A673 (cell line): ENCODE data around the gene SCAI. TPM values are rescaled to one million over a fixed set of nuclear protein-coding genes. Genes with fewer than 3 reads are reported as not detected.

Experiments
- BruUV-seq: library from RNA; stranded (reverse); fragments of 400-500 nt; replicated peaks from 2 replicates; lab custom pipeline; 2021; lab: Mats Ljungman, UMichigan
- CTCF ChIA-PET: fragments of 300-600 bp; sonication (Branson Sonifier 250); formaldehyde crosslinking; loops from one replicate; lab custom pipeline; 2022; ENCODE audit warnings: antibody characterized with exemption; lab: Charles Lee
- POLR2A ChIA-PET: fragments of 300-600 bp; sonication (Branson Sonifier 250); formaldehyde crosslinking; loops from one replicate; lab custom pipeline; 2022; ENCODE audit warnings: antibody characterized with exemption; ENCODE audit not compliant: low non-redundant PET; lab: Charles Lee
- DNase-seq: peaks from one replicate; pipeline ENCODE4 v3.0.0-alpha.2; 2015; ENCODE audit warnings: low spot score
- H3K27ac ChIP-seq: fragments of 200-600 bp; sonication (generic); 2 replicates; pipeline ENCODE4 v1.5.1; 2016; ENCODE audit warnings: mixed run types, low read depth, mild to moderate bottlenecking, mixed read lengths, antibody characterized with exemption, low read length; ENCODE audit not compliant: poor library complexity, severe bottlenecking
- H3K27me3 ChIP-seq: fragments of 200-600 bp; sonication (generic); replicated peaks from 2 replicates; pipeline ENCODE4 v1.6.1; 2017; ENCODE audit warnings: mixed run types, low read depth, mild to moderate bottlenecking, mixed read lengths, antibody characterized with exemption, low read length; ENCODE audit not compliant: insufficient read depth, poor library complexity
- H3K36me3 ChIP-seq: fragments of 200-600 bp; sonication (generic); 2 replicates; pipeline ENCODE4 v1.6.1; 2016; ENCODE audit warnings: mixed run types, mild to moderate bottlenecking, mixed read lengths, antibody characterized with exemption, low read length; ENCODE audit not compliant: insufficient read depth, poor library complexity, severe bottlenecking
- H3K4me1 ChIP-seq: fragments of 200-600 bp; sonication (generic); 2 replicates; pipeline ENCODE4 v1.6.1; 2017; ENCODE audit warnings: mixed run types, mild to moderate bottlenecking, mixed read lengths, antibody characterized with exemption, low read length; ENCODE audit not compliant: insufficient read depth, poor library complexity, severe bottlenecking
- H3K4me3 ChIP-seq: fragments of 200-600 bp; sonication (generic); 2 replicates; pipeline ENCODE4 v1.5.1; 2016; ENCODE audit warnings: low read depth, mixed run types, mild to moderate bottlenecking, mixed read lengths, low read length; ENCODE audit not compliant: poor library complexity, severe bottlenecking
- H3K9me3 ChIP-seq: fragments of 200-600 bp; sonication (generic); 2 replicates; pipeline ENCODE4 v1.6.1; 2016; ENCODE audit warnings: mixed run types, low read depth, mild to moderate bottlenecking, mixed read lengths, antibody characterized with exemption, low read length; ENCODE audit not compliant: poor library complexity, severe bottlenecking
- EZH2 ChIP-seq: fragments of 200-600 bp; sonication (generic); IDR thresholded peaks from 2 replicates; pipeline ENCODE4 v1.6.1; 2017; ENCODE audit warnings: borderline replicate concordance, low read depth, mild to moderate bottlenecking, mixed read lengths, antibody characterized with exemption, low read length; ENCODE audit not compliant: poor library complexity, severe bottlenecking
- intact Hi-C: fragments of 100-400 bp; cut with micrococcal nuclease; formaldehyde crosslinking; loops from one replicate; pipeline ENCODE4 v1.10.0; 2022; ENCODE audit not compliant: unreplicated experiment
- total RNA-seq: library from RNA; stranded (reverse); gene quantifications from 2 replicates; pipeline ENCODE4 v1.2.3, GENCODE V29; 2021
- TF ChIP-seq, protein P1 (sequence below): fragments of 300-800, 200-600 bp; sonication (generic); conservative IDR thresholded peaks from 2 replicates; pipeline ENCODE4 v1.5.1; 2017; ENCODE audit warnings: low read depth, mild to moderate bottlenecking, antibody characterized with exemption, low read length, moderate library complexity, mixed read lengths

Gene SCAI
- total RNA-seq, 1 experiment from 2014 or later: 14.1 TPM

- TF ChIP-seq EZH2: no peak
- TF ChIP-seq, protein P1, sequence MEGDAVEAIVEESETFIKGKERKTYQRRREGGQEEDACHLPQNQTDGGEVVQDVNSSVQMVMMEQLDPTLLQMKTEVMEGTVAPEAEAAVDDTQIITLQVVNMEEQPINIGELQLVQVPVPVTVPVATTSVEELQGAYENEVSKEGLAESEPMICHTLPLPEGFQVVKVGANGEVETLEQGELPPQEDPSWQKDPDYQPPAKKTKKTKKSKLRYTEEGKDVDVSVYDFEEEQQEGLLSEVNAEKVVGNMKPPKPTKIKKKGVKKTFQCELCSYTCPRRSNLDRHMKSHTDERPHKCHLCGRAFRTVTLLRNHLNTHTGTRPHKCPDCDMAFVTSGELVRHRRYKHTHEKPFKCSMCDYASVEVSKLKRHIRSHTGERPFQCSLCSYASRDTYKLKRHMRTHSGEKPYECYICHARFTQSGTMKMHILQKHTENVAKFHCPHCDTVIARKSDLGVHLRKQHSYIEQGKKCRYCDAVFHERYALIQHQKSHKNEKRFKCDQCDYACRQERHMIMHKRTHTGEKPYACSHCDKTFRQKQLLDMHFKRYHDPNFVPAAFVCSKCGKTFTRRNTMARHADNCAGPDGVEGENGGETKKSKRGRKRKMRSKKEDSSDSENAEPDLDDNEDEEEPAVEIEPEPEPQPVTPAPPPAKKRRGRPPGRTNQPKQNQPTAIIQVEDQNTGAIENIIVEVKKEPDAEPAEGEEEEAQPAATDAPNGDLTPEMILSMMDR: no peak
- no peaks in the 10 kb centered on the region for H3K27me3 ChIP-seq
- no peak overlapping the region for H3K4me3 ChIP-seq
- H3K4me1 ChIP-seq: no peaks in the 10 kb centered on the region
- no peak overlapping the region for H3K27ac ChIP-seq
- ChIA-PET POLR2A (no interaction called here), CTCF (no interaction called here)
- no peak for DNase-seq
- no peaks in the 10 kb centered on the region for H3K9me3 ChIP-seq
- no TSS peak for BruUV-seq
- intact Hi-C loops: no loop called here
- no peaks in the 10 kb centered on the region for H3K36me3 ChIP-seq
Measured at GRCh38 chr9:125075997-125076396, 67.3 kb downstream of the SCAI start.

DNA sequence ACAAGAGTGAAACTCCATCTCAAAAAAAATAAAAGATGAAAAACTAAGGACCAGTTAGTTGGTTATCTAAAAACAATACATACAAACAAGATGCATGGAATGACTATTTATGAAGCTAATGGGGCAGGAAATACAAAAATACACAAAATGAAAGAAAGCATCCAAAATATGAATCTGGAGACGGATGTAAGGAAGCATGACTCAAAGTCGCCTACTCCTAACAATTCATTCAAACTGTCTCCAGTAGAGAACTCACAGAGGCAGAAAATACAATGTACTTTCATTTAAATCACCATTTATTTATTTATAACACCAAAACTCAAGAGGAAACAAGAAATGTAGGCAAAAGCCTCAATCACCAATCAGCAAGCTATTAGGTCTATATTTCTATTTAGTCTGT lies 68.4 kb downstream of the SCAI start:
- POLR2A ChIA-PET: interaction anchor here (0.7 kb wide), 1 partner anchor 391 kb away, joined by 4 read pairs; no protein-coding TSS in a partner anchor
- no peak for DNase-seq
- CTCF ChIA-PET: interaction anchor here (0.8 kb wide), 1 partner anchor 45 kb away, joined by 5 read pairs; no protein-coding TSS in a partner anchor
- H3K4me3 ChIP-seq: no peak overlapping the region
- no TSS peak for BruUV-seq
- intact Hi-C loops: no loop called here
- H3K9me3 ChIP-seq: no peaks in the 10 kb centered on the region
- H3K27ac ChIP-seq: no peak overlapping the region
- no peaks in the 10 kb centered on the region for H3K4me1 ChIP-seq
- H3K27me3 ChIP-seq: no peaks in the 10 kb centered on the region
- no peaks in the 10 kb centered on the region for H3K36me3 ChIP-seq
- no peak for TF ChIP-seq EZH2
- TF ChIP-seq, protein P1: no peak

GRCh38 chr9:125066839-125067619 lies 76.3 kb downstream of the SCAI start:
- Histone ChIP-seq H3K27ac (no peak overlapping the region), H3K4me1 (peaks cover 2% of the 10 kb centered on the region), H3K36me3 (no peaks in the 10 kb centered on the region), H3K9me3 (no peaks in the 10 kb centered on the region), H3K27me3 (no peaks in the 10 kb centered on the region), H3K4me3 (no peak overlapping the region)
- no peak for TF ChIP-seq EZH2
- TF ChIP-seq, protein P1: no peak
- BruUV-seq: no TSS peak
- CTCF ChIA-PET: no interaction called here
- intact Hi-C loops: no loop called here
- POLR2A ChIA-PET: no interaction called here
- DNase-seq: peak; percentile 6
